Dermis microvascular lymphatic vessel endothelial cell (primary cell): Measurements from ENCODE around the gene ATP2B2. TPM values are rescaled to one million over a fixed set of nuclear protein-coding genes. Genes with fewer than 3 reads are reported as not detected.

Experiments
- DNase-seq, 2 donors: peaks; one replicate each; pipeline versions ENCODE4 v3.0.0 to v3.0.0-alpha.2; 2010; ENCODE audit warnings: low read depth in 2 of 2
- total RNA-seq: library from RNA; depleted of rRNA; stranded (reverse); fragments of >200 nt; gene quantifications from 2 replicates; pipeline ENCODE4 v1.2.1, GENCODE V29; 2014

The ATP2B2 gene
- total RNA-seq, 1 donor from 2014 or later: not detected

DNA sequence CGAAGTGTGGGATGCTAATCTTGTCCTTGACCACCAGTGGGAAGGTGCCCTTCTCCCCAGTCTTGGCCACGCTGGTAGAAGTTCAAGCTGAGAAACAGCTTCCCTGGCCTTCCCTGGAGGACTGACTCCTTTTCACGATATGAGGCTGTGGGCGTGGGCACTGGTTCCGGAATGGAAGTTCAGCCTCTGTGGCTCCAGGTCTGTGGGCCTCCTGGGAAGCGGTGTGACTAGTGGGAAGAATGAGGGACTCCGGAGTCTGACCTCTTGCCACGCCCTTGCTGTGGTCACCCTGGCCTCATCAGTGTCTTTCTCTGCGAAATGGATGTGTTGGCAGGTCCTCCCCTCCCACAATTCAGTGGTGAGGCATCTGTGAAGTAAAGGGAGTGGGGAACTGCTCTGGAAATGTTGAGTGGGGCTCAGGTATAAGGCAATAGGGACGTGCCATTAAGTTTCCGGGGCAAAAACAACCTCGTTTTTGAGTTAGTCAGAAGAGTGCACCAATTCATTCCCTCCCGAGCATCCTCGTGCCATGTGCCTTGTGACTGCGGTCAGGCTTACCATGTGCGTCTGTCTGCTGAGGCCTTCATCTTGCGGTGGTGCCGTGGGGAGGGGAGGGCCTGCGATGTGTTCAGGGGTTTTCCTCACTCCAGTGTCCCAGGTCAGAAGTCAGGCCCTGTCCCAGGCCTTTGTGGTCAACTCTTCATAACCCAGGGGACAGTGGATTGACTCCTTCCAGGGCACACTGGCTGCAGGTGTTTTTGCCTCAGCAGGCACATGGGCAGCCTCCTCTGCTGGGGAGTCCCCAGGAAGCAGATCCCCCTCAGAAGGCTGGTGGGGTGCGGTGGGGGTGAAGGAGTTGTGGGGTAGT is 172.7 kb downstream of the ATP2B2 start:
- no peak for DNase-seq

DNA sequence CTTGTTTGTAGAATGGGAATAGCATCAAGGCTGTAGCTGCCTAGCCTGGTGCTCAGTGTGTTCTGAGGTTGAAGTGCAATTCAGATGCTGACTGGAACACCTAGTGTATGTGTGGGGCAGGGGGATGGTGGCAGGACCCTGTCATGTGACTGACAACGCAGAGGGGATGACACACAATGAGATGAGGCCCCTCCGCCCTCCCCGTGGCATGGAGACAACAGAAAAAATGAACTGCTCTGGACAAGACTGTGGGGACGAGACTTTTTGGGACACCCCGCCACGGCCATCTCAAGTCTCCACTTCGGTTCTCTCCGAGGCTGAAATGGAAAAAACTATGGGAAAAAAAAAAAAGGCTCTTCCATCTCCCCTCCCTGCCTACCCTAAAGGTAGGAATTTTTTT is 174.1 kb downstream of the ATP2B2 start:
- DNase-seq: no peak

DNA sequence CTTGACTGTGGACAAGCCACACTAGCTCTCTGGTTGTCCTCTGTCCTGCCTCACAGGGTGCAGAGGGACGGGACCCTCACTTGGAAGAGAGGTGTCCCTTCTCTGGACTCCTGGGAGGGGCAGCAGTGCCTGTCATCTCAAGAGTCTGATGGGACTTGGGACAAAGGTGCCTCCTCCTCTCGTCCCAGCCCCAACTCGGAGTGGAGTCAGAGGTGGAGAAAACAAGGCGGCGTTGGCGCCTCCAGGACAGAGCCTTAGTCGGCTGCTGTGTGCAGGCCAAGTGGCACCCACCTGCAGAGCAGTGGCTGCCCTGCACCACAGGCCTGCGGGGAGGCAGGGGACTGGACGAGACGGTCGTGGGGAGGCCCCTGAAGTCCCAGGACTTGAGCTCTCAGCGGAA is 175.1 kb downstream of the ATP2B2 start:
- no peak for DNase-seq

DNA sequence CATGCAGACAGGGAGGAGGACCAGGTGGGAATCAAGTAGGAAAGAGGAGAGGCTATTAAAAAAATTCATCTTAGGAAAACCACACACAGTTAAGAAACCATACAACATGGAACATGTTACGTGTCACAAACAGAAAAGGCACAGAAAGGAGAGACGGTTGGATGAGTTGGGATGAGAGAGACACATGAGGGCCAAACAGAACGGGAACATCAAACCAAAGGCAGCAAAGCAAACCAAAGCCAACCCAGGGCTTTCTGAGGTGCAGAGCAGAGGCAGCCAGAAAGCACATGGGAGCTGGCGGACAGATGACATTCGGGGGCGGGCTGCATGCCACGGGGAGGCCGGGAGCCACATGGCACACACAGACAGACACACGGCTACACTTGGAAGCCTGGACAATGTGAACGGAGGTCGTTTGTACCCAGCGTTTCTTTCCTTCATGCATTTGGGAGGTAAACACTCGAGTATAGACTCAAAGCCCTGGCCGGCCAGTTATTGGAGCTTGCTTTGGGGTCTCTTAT is 175.8 kb downstream of the ATP2B2 start:
- DNase-seq: no peak

DNA sequence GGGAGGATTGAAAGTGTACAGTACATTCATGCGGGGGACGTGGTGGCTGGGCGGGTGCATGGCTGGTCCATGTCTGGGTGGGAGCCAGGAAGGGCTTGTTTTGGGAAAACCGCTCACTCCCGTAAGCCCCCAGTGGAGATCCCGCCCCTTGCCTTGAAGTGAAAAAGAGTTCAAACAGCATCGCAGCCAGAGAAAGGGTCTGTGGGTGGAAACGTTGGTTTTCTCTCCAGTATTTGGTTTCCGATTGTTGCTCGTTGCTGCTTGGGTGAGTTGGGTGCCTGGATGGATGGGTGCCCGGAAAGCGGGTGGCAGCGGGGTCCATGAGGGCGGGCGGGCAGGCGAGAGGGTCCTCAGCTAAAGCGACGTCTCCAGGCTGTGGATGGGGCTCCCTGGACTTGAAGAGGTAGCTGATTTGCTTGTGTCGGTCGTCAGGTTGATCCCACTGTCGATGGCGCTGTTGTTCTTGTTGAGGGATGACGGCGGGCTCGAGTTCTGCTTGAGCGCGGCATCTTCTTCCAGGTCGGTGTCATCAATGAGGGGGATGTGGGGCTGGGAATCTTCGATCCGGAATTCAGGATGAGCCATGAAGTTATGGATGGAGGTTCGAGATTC is 176.8 kb downstream of the ATP2B2 start:
- no peak for DNase-seq

DNA sequence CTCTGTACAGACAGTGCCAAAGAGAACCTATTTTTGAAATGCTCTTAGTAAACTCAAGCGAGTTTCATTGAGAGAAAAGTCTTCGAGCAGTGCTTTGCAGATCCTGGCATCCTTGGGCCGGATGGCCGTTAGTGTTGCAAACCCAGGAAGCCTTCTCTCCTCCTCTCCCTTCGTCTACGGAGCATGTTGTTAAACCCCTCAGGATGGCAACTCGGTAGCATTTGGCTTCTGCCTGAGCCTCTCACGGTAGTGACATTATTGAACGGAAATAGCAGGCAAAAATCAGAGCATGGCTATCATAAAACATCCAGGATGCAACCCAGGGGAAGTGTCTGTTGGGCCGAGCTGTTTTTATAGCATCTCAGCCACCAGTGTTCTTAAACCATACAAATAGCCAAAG is 177.8 kb downstream of the ATP2B2 start:
- DNase-seq: no peak

DNA sequence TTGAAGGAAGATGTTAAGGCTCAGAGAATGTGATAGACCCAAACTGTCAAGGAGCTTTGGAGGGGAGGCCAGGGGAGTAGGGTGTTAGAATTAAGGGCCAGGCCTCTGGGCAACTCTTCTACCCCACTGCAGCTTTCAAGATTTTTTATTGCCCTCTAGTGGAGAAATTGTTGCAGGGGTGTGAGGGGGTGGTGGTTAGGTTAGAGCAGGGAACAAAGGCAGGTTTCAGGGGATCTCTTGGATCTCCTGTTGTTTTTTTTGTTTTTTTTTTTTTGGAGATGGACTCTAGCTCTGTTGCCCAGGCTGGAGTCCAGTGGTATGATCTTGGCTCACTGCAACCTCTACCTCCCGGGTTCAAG is 183.1 kb downstream of the ATP2B2 start:
- no peak for DNase-seq

DNA sequence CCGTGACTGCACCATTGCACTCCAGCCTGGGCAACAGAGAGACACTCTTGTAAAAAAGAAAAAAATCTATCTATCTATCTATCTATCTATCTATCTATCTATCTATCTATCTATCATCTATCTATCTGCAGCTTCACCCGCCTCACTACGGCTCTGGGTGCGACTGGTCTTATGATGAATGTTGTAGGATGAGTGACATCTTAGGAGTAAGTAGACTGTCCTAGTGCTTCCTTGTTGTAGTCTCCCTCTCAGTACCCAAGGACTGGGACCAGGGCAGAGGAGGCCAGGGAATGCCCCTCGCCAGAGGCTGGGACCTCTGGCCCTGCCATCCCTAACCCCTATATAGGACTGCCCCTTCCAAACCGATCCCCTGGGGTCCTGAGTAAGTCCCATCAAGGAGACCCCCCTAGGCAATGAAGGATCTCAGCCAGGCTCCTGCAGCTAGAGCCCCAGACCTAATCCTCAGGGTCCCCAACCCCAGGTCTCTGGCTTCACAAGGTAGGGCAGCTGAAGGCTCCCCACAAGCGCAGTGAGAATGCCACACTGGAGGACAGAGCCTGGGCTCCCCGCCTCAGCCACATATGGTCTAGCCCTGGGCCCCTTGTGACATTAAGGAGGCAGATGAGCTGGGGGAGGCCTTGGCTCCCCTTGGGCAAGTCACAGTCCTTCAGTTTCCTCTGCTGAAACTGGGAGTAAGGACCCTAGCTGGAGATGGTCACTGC is 183.6 kb downstream of the ATP2B2 start:
- DNase-seq: no peak

DNA sequence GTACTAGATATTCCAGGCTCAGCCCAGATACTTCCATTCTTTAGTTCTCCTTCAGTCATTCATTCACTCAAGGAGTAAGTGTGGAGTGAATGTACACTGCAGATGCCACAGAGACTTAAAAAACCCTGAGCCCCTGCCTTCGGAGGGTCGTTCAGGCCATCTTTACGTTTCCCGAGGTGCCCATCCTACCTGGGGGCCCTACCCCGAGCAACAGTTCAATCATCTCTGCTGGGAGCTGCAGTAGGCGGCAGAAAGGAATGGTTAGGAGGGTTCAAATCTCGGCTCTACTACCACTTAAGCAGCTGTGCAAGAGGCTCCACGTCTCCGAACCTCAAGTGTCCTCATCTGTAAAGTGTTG is 185.1 kb downstream of the ATP2B2 start:
- DNase-seq: no peak

DNA sequence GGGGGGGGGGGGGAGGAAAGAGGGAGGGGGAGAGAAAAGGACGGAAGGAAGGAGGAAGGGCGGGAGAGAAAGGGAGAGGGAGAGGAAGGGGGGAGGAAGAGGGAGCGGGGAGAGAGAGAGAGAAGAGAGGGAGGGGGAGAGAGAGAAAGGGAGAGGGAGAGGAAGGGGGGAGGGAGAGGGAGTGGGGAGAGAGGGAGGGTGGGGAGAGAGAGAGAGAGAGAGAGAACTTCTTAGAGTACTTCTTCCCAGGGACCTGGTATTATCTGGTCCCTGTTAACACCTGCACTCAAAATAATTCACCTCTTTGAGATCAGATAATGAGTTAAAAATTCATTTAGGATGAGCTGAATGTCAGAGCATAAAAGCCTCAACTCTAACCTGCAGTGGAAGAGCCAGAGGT is 185.6 kb downstream of the ATP2B2 start:
- DNase-seq: peak in 1 of 2 donors; percentile 32

DNA sequence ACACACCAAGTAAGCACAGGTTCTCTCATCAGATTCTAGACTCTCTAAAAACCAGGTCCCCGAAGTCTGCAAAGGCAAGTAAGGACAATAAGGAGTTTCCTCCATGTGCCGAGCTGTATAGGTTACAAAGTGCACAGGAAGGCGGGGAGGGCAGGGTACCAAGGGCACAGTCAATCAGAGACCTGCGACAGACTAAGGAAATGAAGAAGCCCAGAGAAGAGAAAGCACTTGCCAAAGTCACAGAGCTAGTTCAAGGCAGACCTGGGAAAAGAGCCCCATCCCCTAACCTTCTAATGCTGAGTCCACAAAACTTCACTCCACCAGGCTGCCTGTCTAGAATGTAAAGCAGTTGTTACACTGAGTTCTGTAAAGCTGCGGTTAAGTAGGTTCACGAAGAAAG is 186.1 kb downstream of the ATP2B2 start:
- DNase-seq: no peak

DNA sequence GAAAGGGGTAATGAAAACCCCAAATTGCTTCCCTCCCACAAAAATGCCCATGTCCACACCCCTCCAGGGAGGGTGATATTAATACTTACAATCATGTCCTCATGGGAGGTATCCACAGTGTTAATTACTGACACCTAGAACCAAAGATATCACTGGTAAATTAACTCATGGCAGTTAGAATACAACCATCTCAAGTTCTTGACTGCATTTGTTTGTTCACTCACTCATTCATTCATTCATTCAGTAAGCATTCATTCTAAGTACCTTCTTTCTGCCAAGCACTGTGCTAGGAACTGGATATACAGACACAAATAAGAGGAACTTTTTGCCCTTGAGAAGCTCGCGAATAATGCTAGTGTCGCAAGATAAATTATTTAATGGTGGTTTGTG is 187.4 kb downstream of the ATP2B2 start:
- DNase-seq: no peak

DNA sequence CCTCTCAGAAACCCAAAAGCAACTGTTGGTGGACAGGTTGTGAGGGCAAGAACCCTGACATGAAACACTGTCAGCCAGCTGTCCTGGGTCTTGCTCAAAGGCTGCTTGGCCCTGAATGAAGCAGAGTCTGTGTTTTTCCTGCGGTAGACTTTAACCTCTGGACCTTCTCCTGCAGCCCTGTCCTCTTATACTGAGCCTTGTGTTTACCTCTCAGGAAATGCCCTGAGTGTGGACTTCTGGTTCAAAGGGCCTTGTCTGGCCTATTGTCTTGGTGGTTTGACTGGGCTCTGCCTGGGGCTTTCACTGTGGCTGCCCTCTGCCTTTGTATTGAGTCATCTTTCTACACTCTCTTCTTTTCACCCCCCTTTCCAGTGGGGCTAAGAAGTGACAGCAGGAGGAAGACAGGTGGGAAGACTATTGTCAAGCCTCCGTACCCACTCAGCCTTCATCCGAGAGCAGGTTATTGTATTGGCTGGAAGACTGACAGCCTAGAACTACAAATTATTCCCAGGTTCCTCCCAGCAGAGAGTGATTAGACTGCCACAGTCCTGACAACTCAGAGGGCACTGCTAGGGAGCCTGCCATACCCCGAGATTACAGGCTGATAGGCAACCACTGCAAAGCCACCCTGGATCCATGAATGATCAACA is 187.9 kb downstream of the ATP2B2 start:
- peak in 1 of 2 donors; percentile 65 for DNase-seq

DNA sequence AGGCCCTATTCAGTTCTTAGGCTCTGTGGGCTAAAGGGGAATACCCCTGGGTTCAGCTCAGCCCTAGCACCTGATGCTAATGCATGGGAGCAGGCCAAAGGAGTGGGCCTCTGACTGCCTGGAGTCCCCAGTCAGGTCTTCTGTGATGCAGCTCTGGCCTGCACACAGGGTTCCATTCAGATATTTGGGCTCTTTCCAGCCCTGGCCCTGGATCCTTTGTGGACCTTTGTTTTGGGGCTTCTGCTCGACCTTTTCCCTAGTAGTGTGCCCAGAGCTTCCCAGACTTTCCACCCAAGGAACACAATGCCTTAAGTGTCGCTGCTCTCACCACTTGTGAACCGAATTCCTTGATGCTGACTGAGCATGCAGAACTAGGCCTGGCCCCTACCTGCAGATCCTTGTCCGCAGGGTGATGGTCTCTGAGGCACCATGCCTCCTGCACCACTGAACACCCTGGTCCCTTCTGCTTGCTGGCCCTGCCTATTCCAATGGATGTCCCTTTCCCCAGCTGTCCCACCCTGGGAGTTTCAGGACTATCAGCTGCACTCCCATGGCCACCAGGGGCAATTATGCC is 189.5 kb downstream of the ATP2B2 start:
- no peak for DNase-seq

DNA sequence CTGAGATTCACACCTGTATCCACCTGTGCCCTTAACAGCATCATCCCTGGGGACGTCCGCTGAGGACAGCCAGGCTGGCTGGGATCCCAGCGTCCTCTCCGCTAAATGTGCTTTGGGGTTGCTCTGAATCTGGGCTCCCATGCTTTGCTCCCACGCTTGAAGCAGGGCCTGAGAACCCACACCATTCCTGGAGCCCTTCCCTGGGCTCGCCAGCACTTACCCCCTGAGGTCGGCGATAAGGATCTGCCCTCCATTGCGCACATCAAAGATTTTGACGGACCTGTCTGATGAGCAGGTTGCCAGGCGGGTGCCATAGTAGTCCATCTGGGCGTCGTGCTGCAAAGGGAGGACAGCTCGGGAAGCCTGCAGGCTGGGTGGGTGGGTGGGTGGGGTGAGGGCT is 190.3 kb downstream of the ATP2B2 start:
- no peak for DNase-seq

DNA sequence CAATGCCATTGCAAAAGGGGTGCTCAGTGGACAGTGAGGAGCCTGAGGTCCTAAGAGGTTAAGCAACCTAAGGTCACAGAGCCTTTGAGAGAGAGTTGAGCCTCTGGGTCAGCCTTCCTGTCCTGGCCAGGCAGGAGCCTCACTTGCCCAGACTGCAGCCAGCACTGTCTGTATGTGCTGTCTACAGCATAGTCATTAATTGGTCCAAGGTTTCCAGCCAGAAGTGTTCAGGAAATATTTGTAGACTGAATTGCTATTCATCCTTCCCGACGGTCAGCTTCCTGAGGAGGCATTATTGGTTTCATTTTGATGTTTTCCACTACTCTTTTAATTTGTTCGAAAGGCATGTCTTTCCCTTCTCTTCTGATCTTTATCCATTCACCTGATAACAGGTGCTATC is 192.5 kb downstream of the ATP2B2 start:
- peak; percentile 11 to 68 for DNase-seq

DNA sequence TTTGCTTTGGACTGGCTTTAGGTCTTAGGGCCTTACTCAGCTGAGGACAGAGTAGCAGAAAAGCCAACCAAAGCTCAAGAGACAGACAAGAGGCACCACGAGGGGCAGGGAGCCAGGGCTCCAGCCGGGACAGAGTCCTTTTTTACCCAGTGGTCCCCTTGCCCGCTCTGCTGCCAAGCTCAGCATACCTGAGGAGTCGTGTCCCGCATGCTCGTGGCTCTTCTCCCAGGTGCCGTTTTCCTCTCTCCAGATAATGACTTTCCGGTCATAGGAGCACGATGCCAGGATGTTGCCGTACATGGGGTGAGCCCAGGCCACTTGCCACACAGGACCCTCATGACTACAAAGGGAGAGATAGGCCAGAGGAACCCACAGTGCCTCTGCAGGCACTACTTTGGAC is 193.0 kb downstream of the ATP2B2 start:
- no peak for DNase-seq

DNA sequence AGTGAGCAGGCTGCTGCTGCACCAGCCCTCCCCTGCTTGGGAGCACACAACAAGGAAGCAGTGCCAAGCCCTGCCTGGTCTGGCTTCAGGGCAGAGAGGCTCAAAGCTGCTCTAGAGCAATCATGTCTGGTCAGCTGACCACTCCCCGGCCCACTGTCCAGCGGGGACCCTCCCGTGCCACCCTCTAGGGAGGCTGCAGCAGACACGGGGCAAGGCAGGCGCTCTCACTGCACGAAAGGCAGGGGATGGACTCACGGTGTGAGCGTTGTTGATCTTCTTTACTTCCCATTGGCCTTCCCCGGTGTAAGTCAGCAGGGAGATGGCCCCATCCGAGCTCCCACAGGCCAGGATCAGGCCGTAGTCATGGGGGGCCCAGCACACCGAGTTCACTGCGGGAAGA is 193.7 kb downstream of the ATP2B2 start:
- DNase-seq: no peak

DNA sequence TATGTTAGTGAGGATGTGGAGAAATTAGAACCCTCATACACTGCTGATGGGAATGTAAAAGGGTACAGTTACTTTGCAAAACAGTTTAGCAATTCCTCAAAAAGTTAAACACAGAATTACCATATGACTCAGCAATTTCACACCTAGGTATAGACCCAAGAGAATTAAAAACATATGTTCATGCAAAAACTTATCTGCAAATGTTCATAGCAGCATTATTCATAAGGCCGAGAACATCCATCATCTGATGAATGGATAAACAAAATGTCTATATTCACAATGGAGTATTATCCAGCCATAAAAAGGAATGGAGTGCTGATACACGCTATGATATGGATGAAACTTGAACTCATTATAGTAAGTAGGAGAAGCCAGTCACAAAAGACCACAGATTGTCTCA is 194.8 kb downstream of the ATP2B2 start:
- no peak for DNase-seq

DNA sequence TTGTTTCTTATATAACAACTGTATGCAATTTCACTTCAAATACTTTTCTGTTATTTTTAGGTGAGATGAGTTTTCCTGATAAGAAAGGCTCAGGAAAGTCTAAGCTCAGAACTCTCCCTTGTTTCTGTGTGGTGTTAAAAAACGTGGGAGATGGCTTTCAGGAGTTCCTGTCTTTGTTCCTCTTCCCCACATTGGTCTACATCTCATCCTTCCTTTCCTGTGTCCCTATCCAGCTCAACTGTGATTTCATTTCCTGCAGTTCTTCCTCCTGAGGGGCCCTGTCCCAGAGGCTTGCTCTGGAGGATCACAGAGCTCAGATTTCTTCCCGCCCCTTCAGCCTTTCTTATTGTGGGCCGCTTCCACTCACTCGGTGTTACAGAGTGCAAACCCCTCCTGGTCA is 195.7 kb downstream of the ATP2B2 start:
- peak; percentile 17 to 89 for DNase-seq

DNA sequence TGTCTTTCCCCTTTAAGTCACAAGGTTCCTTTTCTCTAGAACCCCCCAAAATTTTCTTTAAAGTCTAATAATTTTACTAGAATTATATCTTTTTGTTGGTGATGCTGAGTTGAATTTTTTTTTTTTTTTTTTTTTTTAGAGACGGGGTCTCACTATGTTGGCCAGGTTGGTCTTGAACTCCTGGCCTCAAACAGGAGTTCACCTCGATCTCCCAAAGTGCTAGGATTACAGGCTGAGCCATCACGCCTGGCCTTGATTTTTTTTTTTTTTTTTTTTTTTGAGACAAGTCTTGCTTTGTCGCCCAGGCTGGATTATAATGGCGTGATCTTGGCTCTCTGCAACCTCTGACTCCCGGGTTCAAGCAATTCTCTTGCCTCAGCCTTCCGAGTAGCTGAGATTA is 196.7 kb downstream of the ATP2B2 start:
- no peak for DNase-seq

DNA sequence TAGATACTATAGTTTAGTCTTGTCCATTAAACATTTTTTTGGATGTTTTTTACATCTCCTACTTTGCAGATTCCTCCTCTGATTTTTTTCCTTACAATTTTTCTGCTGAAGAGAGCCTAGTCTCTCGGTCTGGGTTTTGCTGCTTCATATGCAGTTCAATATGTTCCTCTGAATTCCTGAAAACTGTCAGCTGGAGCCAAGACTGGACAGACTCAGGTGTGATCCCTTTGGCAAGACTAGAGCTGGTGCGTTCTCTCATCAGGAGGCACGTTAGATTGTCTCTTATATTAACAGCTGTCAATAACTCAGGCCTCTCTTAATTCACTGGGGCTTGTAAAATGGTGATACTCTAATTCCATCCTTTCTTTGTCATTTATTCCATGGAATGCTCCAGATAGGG is 199.2 kb downstream of the ATP2B2 start:
- no peak for DNase-seq
